Measurements from ENCODE around the gene PDE4C.

GRCh38 chr19:18219911-18220631, 6.2 kb downstream of the PDE4C start:
- TF ChIP-seq CTCF (conservative IDR thresholded peaks at IDR 0.05; ENCODE audit: low read depth, low read length) (no peak), EZH2 (IDR thresholded peaks at IDR 0.05; ENCODE audit: low read length, unreplicated experiment) (no peak)

Data from PC-3 (cell line).